ENCODE data around the gene ZKSCAN7. TPM values are rescaled to one million over a fixed set of nuclear protein-coding genes. Genes with fewer than 3 reads are reported as not detected.
"Not testable (repeated sequence)": the region's sequence is repeated elsewhere in the genome, so short reads cannot be mapped to it uniquely, and the experiment has no call there.

The ZKSCAN7 gene
- polyA plus RNA-seq, 1 donor from 2014 or later: 23.9 TPM

GRCh38 chr3:44529927-44530326 lies 25.1 kb upstream of the ZKSCAN7 start:
- TF ChIP-seq RAD21 (conservative IDR thresholded peaks at IDR 0.05) (no peak), EZH2 (IDR thresholded peaks at IDR 0.05; ENCODE audit: borderline replicate concordance, insufficient read depth, low read length, poor library complexity, severe bottlenecking) (no peak), MXI1 (conservative IDR thresholded peaks at IDR 0.05; ENCODE audit: poor library complexity, severe bottlenecking) (no peak), TAF1 (IDR thresholded peaks at IDR 0.05; ENCODE audit: low read depth) (no peak), POLR2AphosphoS5 (IDR thresholded peaks at IDR 0.05) (no peak)
- TF ChIP-seq, protein P1, sequence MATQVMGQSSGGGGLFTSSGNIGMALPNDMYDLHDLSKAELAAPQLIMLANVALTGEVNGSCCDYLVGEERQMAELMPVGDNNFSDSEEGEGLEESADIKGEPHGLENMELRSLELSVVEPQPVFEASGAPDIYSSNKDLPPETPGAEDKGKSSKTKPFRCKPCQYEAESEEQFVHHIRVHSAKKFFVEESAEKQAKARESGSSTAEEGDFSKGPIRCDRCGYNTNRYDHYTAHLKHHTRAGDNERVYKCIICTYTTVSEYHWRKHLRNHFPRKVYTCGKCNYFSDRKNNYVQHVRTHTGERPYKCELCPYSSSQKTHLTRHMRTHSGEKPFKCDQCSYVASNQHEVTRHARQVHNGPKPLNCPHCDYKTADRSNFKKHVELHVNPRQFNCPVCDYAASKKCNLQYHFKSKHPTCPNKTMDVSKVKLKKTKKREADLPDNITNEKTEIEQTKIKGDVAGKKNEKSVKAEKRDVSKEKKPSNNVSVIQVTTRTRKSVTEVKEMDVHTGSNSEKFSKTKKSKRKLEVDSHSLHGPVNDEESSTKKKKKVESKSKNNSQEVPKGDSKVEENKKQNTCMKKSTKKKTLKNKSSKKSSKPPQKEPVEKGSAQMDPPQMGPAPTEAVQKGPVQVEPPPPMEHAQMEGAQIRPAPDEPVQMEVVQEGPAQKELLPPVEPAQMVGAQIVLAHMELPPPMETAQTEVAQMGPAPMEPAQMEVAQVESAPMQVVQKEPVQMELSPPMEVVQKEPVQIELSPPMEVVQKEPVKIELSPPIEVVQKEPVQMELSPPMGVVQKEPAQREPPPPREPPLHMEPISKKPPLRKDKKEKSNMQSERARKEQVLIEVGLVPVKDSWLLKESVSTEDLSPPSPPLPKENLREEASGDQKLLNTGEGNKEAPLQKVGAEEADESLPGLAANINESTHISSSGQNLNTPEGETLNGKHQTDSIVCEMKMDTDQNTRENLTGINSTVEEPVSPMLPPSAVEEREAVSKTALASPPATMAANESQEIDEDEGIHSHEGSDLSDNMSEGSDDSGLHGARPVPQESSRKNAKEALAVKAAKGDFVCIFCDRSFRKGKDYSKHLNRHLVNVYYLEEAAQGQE (IDR thresholded peaks at IDR 0.05; ENCODE audit: borderline replicate concordance): no peak
- no peak overlapping the region for H3K4me3 ChIP-seq (ENCODE audit: low read length)
- no peaks in the 10 kb centered on the region for H4K20me1 ChIP-seq (ENCODE audit: insufficient read depth)
- no peaks in the 10 kb centered on the region for H3K9me3 ChIP-seq (ENCODE audit: low read length)
- no peak overlapping the region for H3K4me2 ChIP-seq (ENCODE audit: low read length)
- no peaks in the 10 kb centered on the region for H3K9me2 ChIP-seq (ENCODE audit: insufficient read depth, low read length)
- H3K79me2 ChIP-seq (replicated peaks; ENCODE audit: insufficient read depth, low read length): no peaks in the 10 kb centered on the region
- no peaks in the 10 kb centered on the region for H3F3A ChIP-seq (ENCODE audit: insufficient read depth, low read length, poor library complexity, severe bottlenecking)
- H3K9ac ChIP-seq (ENCODE audit: low read length): no peak overlapping the region
- peaks cover 13% of the 10 kb centered on the region for H3K27me3 ChIP-seq (ENCODE audit: insufficient read depth, low read depth, low read length)
- no peaks in the 10 kb centered on the region for H3K36me3 ChIP-seq (ENCODE audit: insufficient read depth, low read length)
- H2AFZ ChIP-seq (ENCODE audit: low read depth, low read length): no peak overlapping the region
- H3K27ac ChIP-seq (ENCODE audit: low read length): no peak overlapping the region

DNA sequence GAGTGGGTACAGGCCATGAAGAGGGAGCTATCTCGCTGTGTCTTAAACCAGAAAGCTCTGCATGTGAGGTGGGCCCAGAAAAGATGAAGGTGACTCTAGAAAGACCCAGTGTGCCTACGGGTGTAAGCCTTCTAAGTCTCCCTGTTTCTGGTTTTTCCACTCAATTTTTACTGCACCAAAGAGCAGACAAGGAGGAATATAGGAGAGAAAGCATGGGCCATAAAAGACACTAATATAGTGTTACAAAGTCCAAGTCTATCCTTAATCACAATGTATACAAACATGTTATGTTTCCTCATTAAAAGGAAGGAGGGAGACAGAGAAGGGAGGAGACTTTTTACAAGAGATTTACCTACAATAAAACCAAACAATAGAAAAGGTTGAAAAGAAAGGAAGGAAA lies 24.1 kb upstream of the ZKSCAN7 start:
- no peak overlapping the region for H3K4me3 ChIP-seq (ENCODE audit: low read length)
- no peak overlapping the region for H3K27ac ChIP-seq (ENCODE audit: low read length)
- peaks cover 13% of the 10 kb centered on the region for H3K27me3 ChIP-seq (ENCODE audit: insufficient read depth, low read depth, low read length)
- no peak overlapping the region for H3K9ac ChIP-seq (ENCODE audit: low read length)
- H3F3A ChIP-seq (ENCODE audit: insufficient read depth, low read length, poor library complexity, severe bottlenecking): no peaks in the 10 kb centered on the region
- H3K4me2 ChIP-seq (ENCODE audit: low read length): no peak overlapping the region
- no peaks in the 10 kb centered on the region for H3K79me2 ChIP-seq (replicated peaks; ENCODE audit: insufficient read depth, low read length)
- no peaks in the 10 kb centered on the region for H4K20me1 ChIP-seq (ENCODE audit: insufficient read depth)
- H3K36me3 ChIP-seq (ENCODE audit: insufficient read depth, low read length): no peaks in the 10 kb centered on the region
- H2AFZ ChIP-seq (ENCODE audit: low read depth, low read length): no peak overlapping the region
- no peak for TF ChIP-seq EP300 (conservative IDR thresholded peaks at IDR 0.05; ENCODE audit: poor library complexity, severe bottlenecking)
- TF ChIP-seq TAF1 (IDR thresholded peaks at IDR 0.05; ENCODE audit: low read depth): no peak
- H3K9me2 ChIP-seq (ENCODE audit: insufficient read depth, low read length): no peaks in the 10 kb centered on the region
- no peaks in the 10 kb centered on the region for H3K9me3 ChIP-seq (ENCODE audit: low read length)

DNA sequence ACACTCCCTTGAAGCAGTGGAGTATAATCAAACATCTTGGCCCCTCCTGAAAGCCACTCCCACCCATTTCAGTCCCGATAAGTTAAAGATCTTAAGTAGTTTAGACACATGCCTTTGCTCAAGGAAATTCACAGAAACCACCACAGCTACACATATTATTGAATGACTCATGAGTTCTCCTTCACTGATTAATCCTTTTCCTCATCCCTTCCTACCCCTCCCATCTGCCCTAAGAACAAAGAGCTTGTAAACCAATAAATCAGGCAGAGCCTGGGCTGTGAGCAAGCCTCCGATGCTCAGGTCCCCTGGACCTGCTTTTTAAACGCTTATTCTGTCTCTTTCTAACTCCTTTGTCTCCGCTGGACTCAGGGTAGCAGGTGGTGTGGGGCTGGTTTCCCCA lies 20.3 kb upstream of the ZKSCAN7 start:
- H4K20me1 ChIP-seq (ENCODE audit: insufficient read depth); H3K79me2 ChIP-seq (replicated peaks; ENCODE audit: insufficient read depth, low read length); H3K4me3 ChIP-seq (ENCODE audit: low read length); H3K27me3 ChIP-seq (ENCODE audit: insufficient read depth, low read depth, low read length); H3K9ac ChIP-seq (ENCODE audit: low read length); H3K9me2 ChIP-seq (ENCODE audit: insufficient read depth, low read length); H3K4me2 ChIP-seq (ENCODE audit: low read length); H3K36me3 ChIP-seq (ENCODE audit: insufficient read depth, low read length); H3F3A ChIP-seq (ENCODE audit: insufficient read depth, low read length, poor library complexity, severe bottlenecking); H3K9me3 ChIP-seq (ENCODE audit: low read length); H2AFZ ChIP-seq (ENCODE audit: low read depth, low read length); H3K27ac ChIP-seq (ENCODE audit: low read length): not testable (repeated sequence)

DNA sequence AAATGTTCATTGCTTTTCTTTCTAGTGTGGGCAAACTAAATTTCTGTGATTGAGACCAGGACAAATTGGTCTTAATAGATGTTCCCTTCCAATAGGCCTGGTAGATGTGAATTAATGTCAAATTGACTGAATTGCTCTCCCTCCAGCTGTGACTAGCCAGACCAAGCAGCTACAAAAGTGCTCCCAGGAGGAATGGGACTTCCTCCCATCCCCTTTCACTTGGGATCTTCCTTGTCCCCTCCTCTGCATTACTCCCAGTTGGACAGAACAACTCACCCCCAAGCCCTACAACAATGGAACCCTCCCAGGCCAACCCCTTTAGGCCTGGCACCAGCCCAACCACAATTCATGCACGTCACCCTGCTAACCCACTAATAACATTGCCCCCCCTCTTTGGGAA lies 19.6 kb upstream of the ZKSCAN7 start:
- no peak for TF ChIP-seq RAD21 (conservative IDR thresholded peaks at IDR 0.05)
- no peaks in the 10 kb centered on the region for H3F3A ChIP-seq (ENCODE audit: insufficient read depth, low read length, poor library complexity, severe bottlenecking)
- no peaks in the 10 kb centered on the region for H4K20me1 ChIP-seq (ENCODE audit: insufficient read depth)
- H3K9me2 ChIP-seq (ENCODE audit: insufficient read depth, low read length): no peaks in the 10 kb centered on the region
- peaks cover 9% of the 10 kb centered on the region for H3K27me3 ChIP-seq (ENCODE audit: insufficient read depth, low read depth, low read length)
- no peaks in the 10 kb centered on the region for H3K79me2 ChIP-seq (replicated peaks; ENCODE audit: insufficient read depth, low read length)
- H2AFZ ChIP-seq (ENCODE audit: low read depth, low read length): no peak overlapping the region
- no peak overlapping the region for H3K4me2 ChIP-seq (ENCODE audit: low read length)
- no peak overlapping the region for H3K27ac ChIP-seq (ENCODE audit: low read length)
- no peak overlapping the region for H3K4me3 ChIP-seq (ENCODE audit: low read length)
- H3K36me3 ChIP-seq (ENCODE audit: insufficient read depth, low read length): no peaks in the 10 kb centered on the region
- no peaks in the 10 kb centered on the region for H3K9me3 ChIP-seq (ENCODE audit: low read length)
- no peak overlapping the region for H3K9ac ChIP-seq (ENCODE audit: low read length)

DNA sequence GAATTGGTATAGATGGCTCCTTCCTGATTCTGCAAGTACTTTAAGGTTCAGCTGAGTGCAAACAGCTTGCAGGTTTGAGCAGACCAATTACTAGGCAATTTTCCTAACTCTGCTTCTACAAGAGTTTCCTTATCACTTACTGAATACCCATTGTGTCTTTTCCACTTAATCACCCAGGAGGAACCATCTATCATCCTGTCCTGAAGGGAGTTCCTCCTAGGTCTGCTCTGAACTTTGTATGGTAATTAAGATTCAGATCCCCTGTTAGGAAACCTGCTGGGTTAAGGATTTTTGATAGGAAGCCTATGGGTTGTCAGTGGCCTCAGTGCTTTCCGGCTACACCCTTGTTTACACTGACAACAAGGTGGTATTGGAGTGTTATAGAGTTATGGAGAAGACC lies 10.2 kb upstream of the ZKSCAN7 start:
- H3K79me2 ChIP-seq (replicated peaks; ENCODE audit: insufficient read depth, low read length); H3F3A ChIP-seq (ENCODE audit: insufficient read depth, low read length, poor library complexity, severe bottlenecking); H2AFZ ChIP-seq (ENCODE audit: low read depth, low read length); H3K27ac ChIP-seq (ENCODE audit: low read length); H4K20me1 ChIP-seq (ENCODE audit: insufficient read depth); H3K4me2 ChIP-seq (ENCODE audit: low read length); H3K9ac ChIP-seq (ENCODE audit: low read length); H3K36me3 ChIP-seq (ENCODE audit: insufficient read depth, low read length); H3K4me3 ChIP-seq (ENCODE audit: low read length); H3K9me2 ChIP-seq (ENCODE audit: insufficient read depth, low read length); H3K9me3 ChIP-seq (ENCODE audit: low read length); H3K27me3 ChIP-seq (ENCODE audit: insufficient read depth, low read depth, low read length): not testable (repeated sequence)
